Forelimb muscle (tissue), 1 donor: Measurements from ENCODE around the gene RNASEH2A. TPM values are rescaled to one million over a fixed set of nuclear protein-coding genes. Genes with fewer than 3 reads are reported as not detected.
"Not testable (repeated sequence)": the region's sequence is repeated elsewhere in the genome, so short reads cannot be mapped to it uniquely, and the experiment has no call there.

Experiments used
- DNase-seq: peaks from one replicate; pipeline ENCODE4 v3.0.0-alpha.2; 2013; ENCODE audit warnings: low read depth
- polyA plus RNA-seq: library from polyadenylated mRNA; unstranded; fragments of 120-200 nt; gene quantifications from one replicate; pipeline ENCODE4 v1.2.1, GENCODE V29; 2013; ENCODE audit not compliant: insufficient read length

Gene RNASEH2A
- polyA plus RNA-seq, 1 donor: 17.3 TPM

- no peak for DNase-seq
These were observed 12.8 kb upstream of the RNASEH2A start for GRCh38 chr19:12793290-12794195.

DNA sequence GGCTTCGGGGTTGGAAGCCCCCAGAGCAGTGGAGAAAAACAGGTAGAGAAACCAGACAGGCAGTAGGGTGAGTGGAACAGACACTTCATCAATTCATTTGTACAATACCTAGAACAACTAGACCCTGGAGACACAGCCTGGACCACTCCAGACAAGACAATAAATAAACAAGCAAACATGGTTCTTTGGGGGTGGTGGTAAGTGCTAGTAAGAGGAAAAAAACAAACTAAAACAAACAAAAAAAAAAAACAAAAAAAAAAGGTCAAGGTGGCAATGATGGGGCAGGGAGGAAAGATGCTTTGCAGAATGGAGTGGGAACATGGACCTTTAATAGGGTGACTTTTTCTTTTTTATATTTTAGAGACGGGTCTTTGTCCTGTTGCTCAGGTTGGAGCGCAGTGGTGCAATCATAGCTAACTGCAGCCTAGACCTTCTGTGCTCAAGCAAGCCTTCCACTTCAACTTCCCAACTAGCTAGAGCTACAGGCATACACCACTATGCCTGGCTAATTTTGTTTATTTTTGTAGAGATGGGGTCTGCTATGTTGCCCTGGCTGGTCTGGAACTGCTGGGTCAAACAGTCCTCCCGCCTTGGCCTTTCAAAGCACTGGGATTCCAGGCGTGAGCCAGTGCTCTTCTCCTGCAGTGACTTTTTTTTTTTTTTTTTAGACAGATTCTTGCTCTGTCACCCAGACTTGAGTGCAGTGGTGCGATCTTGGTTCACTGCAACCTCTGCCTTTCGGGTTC lies 12.0 kb upstream of the RNASEH2A start:
- no peak for DNase-seq

- DNase-seq: no peak
These were observed 11.4 kb upstream of the RNASEH2A start for GRCh38 chr19:12794971-12795381.

DNA sequence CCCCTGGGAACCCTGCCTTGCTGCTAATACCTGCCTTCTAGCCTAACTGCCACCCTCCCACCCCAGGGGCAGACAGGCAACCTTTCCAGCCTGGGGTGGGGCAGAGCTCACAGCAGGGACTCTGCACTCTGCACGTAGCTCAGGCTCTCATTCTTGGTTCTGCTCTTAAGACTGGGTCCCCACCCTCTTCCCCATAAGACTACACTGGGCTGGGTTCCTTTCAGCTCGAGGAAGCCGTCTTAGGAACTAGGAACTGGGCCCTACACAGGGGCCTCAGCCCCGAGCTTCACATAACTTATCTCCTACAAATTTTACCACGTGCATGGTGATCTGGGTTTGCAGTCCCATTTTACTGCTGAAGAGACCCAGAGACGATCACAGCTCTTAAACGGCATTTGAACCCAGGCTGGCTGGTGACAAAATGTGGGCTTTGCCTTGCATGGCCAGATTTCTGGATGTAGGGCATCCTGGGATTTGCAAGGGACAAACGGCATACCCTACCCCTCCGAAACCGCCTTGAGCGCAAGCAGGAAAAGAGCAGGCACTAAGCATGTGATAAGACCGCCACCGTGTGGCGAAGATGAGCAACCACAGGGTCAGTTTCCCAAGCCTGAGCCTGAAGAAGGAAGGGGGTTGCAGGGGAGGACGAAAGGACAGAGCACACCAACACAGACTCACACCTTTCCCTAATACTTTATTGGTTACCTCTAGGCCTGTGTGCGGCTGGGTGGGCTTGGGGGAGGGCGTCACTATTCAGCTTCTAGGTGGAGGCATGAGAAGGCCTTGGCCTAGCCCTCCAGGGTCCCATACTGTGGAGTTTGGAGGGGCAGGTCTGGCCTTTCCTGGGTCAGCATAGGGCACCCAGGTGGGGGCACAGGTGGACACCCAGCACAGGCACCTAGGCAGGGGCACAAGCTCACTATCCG lies 10.0 kb upstream of the RNASEH2A start:
- no peak for DNase-seq

- DNase-seq: no peak
These were observed 9.2 kb upstream of the RNASEH2A start for GRCh38 chr19:12797141-12797587.

- not testable (repeated sequence) for DNase-seq
These were observed 8.8 kb upstream of the RNASEH2A start for GRCh38 chr19:12797607-12798006.

- DNase-seq: no peak
These were observed 6.5 kb upstream of the RNASEH2A start for GRCh38 chr19:12799742-12800465.

GRCh38 chr19:12800466-12800770 lies 6.0 kb upstream of the RNASEH2A start:
- no peak for DNase-seq

- no peak for DNase-seq
These were observed 5.4 kb upstream of the RNASEH2A start for GRCh38 chr19:12800923-12801465.

GRCh38 chr19:12801466-12802266 lies 4.7 kb upstream of the RNASEH2A start, which contains the start of the genes PRDX2 and THSD8:
PRDX2 (minus strand) TSS chr19:12801800; CDS start chr19:12801261, 539 bp downstream.
THSD8 (plus strand) TSS chr19:12802069; CDS start chr19:12802072, 3 bp downstream.
- DNase-seq: no peak

- DNase-seq: no peak
These were observed 3.9 kb upstream of the RNASEH2A start for GRCh38 chr19:12802267-12803106.

- no peak for DNase-seq
These were observed 2.3 kb upstream of the RNASEH2A start for GRCh38 chr19:12804051-12804450.

DNA sequence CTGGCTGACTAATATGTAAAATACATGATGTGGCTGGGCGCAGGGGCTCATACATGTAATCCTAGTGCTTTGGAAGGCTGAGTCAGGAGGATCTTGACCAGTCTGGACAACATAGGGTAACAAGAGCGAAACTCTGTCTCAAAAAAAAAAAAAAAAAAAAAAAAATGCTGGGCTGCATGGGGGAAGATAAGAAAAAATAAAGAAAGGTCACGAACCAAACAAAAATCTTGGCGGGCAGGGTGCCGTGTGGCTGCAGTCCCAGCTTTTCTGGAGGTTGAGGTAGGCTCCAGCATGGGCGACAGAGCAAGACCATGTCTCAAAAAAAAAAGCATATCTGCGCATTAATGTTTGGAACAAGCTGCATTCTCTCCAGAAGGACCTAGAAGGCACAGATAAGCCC lies 8.7 kb downstream of the RNASEH2A start:
- no peak for DNase-seq

GRCh38 chr19:12817188-12817587 lies 10.8 kb downstream of the RNASEH2A start:
- DNase-seq: not testable (repeated sequence)

DNA sequence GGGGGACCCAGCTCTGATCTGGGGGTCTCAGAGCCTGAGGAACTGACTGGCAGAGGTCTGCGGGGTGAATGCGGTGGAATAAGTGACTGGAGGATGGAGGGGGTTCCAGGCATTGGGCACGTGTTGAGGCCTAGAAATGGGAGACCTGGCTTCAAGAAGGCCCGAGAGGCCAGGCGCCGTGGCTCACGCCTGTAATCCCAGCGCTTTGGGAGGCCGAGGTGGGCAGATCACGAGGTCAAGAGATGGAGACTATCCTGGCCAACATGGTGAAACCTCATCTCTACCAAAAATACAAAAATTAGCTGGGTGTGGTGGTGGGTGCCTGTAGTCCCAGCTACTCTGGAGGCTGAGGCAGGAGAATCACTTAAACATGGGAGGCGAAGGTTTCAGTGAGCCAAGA lies 11.4 kb downstream of the RNASEH2A start:
- not testable (repeated sequence) for DNase-seq

GRCh38 chr19:12821761-12822160 lies 15.4 kb downstream of the RNASEH2A start:
- no peak for DNase-seq

GRCh38 chr19:12825254-12826131 lies 19.1 kb downstream of the RNASEH2A start:
- no peak for DNase-seq

- DNase-seq: no peak
These were observed 22.1 kb downstream of the RNASEH2A start for GRCh38 chr19:12828494-12828893.
